Lower leg skin (tissue), 4 donors: Measurements from ENCODE around the gene STRA8. TPM values are rescaled to one million over a fixed set of nuclear protein-coding genes. Genes with fewer than 3 reads are reported as not detected.
A peak's percentile ranks its signal among the peaks of the same experiment; 100 is the strongest.

Experiments used
- DNase-seq, 2 donors: peaks; one replicate each; pipeline ENCODE4 v3.0.0-alpha.2; 2019; ENCODE audit warnings: low spot score in 2 of 2
- H3K4me3 ChIP-seq: fragments of 200-600 bp; sonication (generic); 2 replicates; pipeline ENCODE4 v1.5.1; 2017; ENCODE audit warnings: mild to moderate bottlenecking, low read depth; ENCODE audit not compliant: poor library complexity, severe bottlenecking
- POLR2A ChIP-seq, 2 donors: fragments of 450-650 bp; IDR thresholded peaks; one replicate each; pipeline ENCODE4 v1.6.1; 2016 to 2017; ENCODE audit warnings: antibody characterized with exemption in 2 of 2, mild to moderate bottlenecking in 1 of 2, moderate library complexity in 1 of 2
- WGBS, 2 donors: methylation state at CpG; one replicate each; pipeline ENCODE4 v1.1.5; 2018; 5-methylcytosine and 5-hydroxymethylcytosine counted together
- intact Hi-C: fragments of 100-400 bp; cut with DNase I; formaldehyde crosslinking; loops from one replicate; pipeline ENCODE4 v1.15.0; 2023; ENCODE audit warnings: low total_unique reads
- total RNA-seq, 4 donors: library from RNA; depleted of rRNA; stranded (reverse); fragments of >200 nt; gene quantifications; one replicate each; pipeline ENCODE4 v1.1.0, GENCODE V29; 2016
- TF ChIP-seq, protein P1 (sequence below), 3 donors: fragments of 450-650 bp; IDR thresholded peaks; one replicate each; pipeline ENCODE4 v1.5.1; 2016; ENCODE audit warnings: antibody characterized with exemption in 3 of 3, mild to moderate bottlenecking in 3 of 3, moderate library complexity in 2 of 3

The STRA8 gene
- total RNA-seq, 4 donors from 2014 or later: 0.36 to 5.5 TPM; not detected in 2

DNA sequence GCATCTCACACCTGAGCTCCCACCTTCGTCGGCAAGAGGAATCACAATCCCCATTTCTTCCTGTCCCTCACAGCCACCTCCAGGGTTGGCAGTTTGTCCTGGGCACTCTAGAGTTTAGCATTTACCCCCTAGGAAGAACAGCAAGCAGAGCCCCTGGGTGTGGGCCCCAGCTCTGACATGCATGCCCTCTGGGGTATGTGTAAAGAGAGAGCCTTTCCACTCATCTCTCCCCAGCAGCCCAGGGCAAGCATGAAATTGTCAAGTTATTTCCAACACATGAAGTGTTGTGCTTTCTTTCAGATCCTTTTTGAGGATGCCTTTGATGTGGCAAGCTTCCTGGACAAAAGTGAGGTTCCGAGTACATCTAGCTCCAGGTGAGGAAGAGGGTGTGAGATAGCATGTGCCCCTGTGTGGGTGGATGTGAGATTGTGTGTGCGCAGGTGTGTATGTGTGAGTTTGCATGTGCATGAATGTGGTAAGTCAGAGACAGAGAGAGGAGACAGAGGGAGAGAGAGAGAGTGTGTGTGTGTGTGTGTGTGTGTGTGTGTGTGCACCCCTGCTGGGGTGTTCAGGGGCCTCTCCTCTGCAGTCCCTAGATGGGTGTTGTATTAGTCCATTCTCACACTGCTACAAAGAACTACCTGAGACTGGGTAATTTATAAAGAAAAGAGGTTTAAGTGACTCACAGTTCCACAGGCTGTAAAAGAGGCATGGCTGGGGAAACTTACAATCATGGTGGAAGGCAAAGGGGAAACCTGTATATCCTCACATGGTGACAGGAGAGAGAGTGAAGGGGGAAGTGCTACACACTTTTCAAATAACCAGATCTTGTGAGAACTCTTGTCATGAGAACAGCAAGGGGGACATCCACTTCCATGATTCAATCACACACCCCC lies 18.1 kb downstream of the STRA8 start:
- no peak overlapping the region for H3K4me3 ChIP-seq
- WGBS, 2 donors: 88 to 89% methylated on average over 4 of the region's 4 CpGs
- intact Hi-C loops: no loop called here
- TF ChIP-seq, protein P1, sequence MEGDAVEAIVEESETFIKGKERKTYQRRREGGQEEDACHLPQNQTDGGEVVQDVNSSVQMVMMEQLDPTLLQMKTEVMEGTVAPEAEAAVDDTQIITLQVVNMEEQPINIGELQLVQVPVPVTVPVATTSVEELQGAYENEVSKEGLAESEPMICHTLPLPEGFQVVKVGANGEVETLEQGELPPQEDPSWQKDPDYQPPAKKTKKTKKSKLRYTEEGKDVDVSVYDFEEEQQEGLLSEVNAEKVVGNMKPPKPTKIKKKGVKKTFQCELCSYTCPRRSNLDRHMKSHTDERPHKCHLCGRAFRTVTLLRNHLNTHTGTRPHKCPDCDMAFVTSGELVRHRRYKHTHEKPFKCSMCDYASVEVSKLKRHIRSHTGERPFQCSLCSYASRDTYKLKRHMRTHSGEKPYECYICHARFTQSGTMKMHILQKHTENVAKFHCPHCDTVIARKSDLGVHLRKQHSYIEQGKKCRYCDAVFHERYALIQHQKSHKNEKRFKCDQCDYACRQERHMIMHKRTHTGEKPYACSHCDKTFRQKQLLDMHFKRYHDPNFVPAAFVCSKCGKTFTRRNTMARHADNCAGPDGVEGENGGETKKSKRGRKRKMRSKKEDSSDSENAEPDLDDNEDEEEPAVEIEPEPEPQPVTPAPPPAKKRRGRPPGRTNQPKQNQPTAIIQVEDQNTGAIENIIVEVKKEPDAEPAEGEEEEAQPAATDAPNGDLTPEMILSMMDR (IDR thresholded peaks at IDR 0.05): no peak
- no peak for TF ChIP-seq POLR2A (IDR thresholded peaks at IDR 0.05)
- DNase-seq: no peak

DNA sequence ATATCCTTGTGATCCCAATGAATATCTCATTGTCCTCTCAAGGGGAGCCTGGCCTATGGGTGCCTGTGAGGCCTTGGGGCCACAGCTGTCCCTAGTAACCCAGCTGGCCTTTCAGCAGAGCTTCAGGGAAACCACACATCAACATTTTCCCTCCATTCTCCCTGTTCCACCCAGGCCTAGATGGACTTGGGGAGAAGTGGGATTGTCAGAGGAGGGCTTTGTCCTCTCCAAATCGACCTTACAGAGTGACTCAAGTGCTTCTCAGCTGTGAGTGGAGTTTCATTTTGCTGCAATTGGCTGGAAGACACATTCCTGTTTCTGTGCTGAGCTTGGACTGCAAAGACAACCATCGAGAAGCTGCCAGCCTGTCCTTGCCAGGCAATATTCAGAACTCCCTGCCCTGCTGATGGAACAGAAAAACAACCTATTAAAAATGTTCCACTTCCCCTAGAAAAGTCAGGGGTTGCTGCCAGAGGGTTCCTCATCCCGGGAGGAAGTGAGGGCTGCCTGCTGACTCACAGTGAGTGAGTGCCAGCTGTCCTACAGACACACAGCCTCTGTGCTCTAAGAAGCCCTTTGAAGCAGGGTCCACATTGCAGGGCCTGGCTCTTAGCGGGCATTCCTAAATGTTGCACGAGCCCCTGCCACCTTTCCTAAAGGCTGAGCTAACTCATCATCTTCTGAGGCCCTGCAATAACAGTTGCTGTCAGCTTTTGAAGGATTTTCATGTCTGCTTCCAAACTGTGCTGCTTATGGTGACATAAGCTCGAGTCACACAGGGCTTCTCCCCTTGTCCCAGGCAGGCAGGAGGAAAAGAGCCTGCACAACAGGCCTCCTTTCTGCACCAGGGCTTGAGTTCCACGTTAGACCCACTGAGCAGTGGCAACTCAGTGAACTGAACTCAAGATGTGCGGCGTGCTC lies 20.5 kb downstream of the STRA8 start:
- intact Hi-C loops: no loop called here
- peak; percentile 79 to 93 for DNase-seq
- WGBS, 2 donors: 27 to 29% methylated on average over 9 of the region's 9 CpGs
- no peak overlapping the region for H3K4me3 ChIP-seq
- no peak for TF ChIP-seq POLR2A (IDR thresholded peaks at IDR 0.05)
- TF ChIP-seq, protein P1 (IDR thresholded peaks at IDR 0.05): no peak

DNA sequence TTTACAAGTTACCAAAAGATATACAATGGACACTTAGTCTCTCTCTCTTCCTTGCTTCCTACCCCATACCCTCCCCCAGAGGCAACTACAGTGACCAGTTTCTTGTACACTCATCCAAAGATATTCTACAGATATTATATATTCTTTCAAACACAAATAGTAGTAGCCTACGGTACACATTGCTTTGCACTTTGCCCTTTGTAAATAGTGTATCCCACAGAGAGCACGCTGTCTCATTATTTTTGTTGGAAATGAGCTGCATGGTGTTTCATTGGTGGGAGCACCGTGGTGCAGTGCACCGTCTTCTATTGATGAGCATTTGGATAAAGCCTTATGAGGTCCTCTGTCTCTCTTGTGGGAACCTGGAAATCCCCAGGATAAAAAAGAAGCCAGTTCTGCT lies 24.2 kb downstream of the STRA8 start:
- 86 to 93% methylated on average over 4 of the region's 4 CpGs for WGBS, 2 donors
- intact Hi-C loops: no loop called here
- no peak overlapping the region for H3K4me3 ChIP-seq
- no peak for TF ChIP-seq POLR2A (IDR thresholded peaks at IDR 0.05)
- TF ChIP-seq, protein P1 (IDR thresholded peaks at IDR 0.05): no peak
- peak in 1 of 2 donors; percentile 3 for DNase-seq

DNA sequence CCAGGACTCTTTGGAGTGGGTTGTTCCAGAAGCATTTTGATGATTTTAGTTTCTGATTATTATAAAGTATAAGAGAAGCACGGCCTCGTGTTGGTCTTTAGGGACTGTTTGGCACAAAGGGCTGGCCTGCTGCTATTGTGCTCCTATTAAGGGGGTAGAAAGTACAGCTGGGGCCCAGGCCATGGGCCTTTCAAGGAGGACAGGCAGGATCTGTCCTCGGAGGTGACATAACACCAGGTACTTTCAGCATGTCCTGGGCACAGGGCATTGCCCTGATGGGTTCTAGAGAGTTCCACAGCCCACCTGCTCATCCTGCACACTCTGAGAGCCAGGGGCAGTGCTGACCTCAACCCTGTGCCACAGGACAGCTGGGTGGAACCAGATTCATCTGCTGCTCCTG lies 24.9 kb downstream of the STRA8 start:
- DNase-seq: no peak
- H3K4me3 ChIP-seq: no peak overlapping the region
- 86 to 91% methylated on average over 3 of the region's 3 CpGs for WGBS, 2 donors
- intact Hi-C loops: no loop called here
- no peak for TF ChIP-seq POLR2A (IDR thresholded peaks at IDR 0.05)
- TF ChIP-seq, protein P1 (IDR thresholded peaks at IDR 0.05): no peak

DNA sequence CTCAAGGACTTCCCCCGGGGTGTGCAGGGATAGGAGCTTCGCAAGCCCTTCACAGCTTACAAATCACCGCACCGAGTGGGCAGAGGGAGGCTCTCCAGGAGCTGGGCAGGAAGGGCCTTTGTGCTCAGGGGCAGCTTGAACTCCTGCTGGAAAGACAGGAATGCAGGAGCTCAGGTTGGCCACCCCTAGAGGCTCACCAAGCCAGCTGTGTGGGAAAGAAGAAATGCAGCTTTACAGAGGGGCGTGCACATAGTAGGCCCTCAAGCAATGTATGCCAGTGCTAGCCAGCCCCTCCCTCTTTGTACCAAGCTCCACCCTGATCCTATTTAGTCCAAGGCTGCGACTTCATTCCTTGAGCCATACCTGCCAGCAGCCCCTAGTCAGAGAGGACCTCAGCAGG lies 26.1 kb downstream of the STRA8 start:
- no peak for DNase-seq
- intact Hi-C loops: no loop called here
- H3K4me3 ChIP-seq: no peak overlapping the region
- no peak for TF ChIP-seq POLR2A (IDR thresholded peaks at IDR 0.05)
- TF ChIP-seq, protein P1 (IDR thresholded peaks at IDR 0.05): no peak
- WGBS, 2 donors: 94 to 96% methylated on average over 6 of the region's 6 CpGs
